T-helper 2 cell treated with Interferon-gamma antibody and Interleukin-4, amounts not matched to agents 5 μg/mL and 100 μg/mL, for 36 hours (primary cell): ENCODE data around the gene TMEM132A.
"Not testable (repeated sequence)": the region's sequence is repeated elsewhere in the genome, so short reads cannot be mapped to it uniquely, and the experiment has no call there.

ENCODE experiments used
- DNase-seq: peaks from one replicate; pipeline ENCODE4 v3.0.0; 2021; ENCODE audit warnings: low spot score
- H3K27ac Mint-ChIP-seq: one replicate; pipeline ENCODE4 v1.8.0; 2021; ENCODE audit warnings: mild to moderate bottlenecking, mixed read lengths
- H3K27me3 Mint-ChIP-seq: one replicate; pipeline ENCODE4 v1.8.0; 2021; ENCODE audit warnings: low read depth, mixed read lengths
- H3K36me3 Mint-ChIP-seq: one replicate; pipeline ENCODE4 v1.8.0; 2021; ENCODE audit warnings: low read depth, mixed read lengths
- H3K4me1 Mint-ChIP-seq: one replicate; pipeline ENCODE4 v1.8.0; 2021; ENCODE audit warnings: low read depth, mixed read lengths
- H3K4me3 Mint-ChIP-seq: one replicate; pipeline ENCODE4 v1.8.0; 2022; ENCODE audit warnings: mild to moderate bottlenecking, moderate library complexity, mixed read lengths
- H3K9me3 Mint-ChIP-seq: one replicate; pipeline ENCODE4 v1.8.0; 2021; ENCODE audit warnings: mixed read lengths

Gene TMEM132A

DNA sequence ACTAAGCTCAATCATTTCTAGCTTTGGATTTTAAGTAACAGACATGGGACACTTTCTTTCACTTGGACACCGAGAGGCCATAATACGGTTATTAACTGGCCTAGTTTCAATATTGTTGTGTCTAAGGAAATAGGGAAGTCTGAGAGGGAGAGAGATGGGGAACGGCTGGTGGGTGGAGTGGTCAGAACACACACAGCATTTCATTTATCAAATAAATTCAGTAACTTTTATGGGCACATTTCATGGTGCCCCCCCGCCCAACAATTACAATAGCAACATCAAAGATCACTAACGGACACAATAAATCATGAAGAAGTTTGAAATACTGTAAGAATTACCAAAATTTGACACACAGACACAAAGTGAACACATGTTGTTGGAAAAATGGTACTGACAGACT, 28.6 kb upstream of the TMEM132A start:
- H3K4me1 Mint-ChIP-seq: peaks cover 2% of the 10 kb centered on the region
- no peaks in the 10 kb centered on the region for H3K9me3 Mint-ChIP-seq
- H3K27me3 Mint-ChIP-seq: no peaks in the 10 kb centered on the region
- no peak for DNase-seq
- no peak overlapping the region for H3K4me3 Mint-ChIP-seq
- H3K27ac Mint-ChIP-seq: no peak overlapping the region
- H3K36me3 Mint-ChIP-seq: peaks cover 68% of the 10 kb centered on the region

DNA sequence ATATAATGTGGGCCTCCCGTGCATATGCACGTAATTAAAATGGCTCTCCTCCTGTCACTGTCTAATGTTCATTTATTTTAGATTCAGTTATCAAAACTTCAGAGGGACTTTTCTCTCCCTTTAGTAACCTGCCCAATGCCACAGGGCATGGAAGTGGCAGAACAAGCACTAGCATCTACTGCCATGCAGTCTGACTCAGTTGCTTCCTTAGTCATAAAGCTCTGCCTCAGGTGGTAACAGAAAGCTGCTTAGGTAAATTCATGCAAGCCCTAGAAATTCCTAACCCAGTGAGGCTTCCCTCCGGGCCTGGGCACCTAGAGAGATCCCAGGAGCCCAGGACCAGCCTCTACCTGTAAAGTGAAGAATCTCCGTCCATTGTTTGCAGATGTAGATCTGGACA, 26.8 kb upstream of the TMEM132A start:
- Mint-ChIP-seq H3K4me3 (no peak overlapping the region), H3K27ac (no peak overlapping the region)

DNA sequence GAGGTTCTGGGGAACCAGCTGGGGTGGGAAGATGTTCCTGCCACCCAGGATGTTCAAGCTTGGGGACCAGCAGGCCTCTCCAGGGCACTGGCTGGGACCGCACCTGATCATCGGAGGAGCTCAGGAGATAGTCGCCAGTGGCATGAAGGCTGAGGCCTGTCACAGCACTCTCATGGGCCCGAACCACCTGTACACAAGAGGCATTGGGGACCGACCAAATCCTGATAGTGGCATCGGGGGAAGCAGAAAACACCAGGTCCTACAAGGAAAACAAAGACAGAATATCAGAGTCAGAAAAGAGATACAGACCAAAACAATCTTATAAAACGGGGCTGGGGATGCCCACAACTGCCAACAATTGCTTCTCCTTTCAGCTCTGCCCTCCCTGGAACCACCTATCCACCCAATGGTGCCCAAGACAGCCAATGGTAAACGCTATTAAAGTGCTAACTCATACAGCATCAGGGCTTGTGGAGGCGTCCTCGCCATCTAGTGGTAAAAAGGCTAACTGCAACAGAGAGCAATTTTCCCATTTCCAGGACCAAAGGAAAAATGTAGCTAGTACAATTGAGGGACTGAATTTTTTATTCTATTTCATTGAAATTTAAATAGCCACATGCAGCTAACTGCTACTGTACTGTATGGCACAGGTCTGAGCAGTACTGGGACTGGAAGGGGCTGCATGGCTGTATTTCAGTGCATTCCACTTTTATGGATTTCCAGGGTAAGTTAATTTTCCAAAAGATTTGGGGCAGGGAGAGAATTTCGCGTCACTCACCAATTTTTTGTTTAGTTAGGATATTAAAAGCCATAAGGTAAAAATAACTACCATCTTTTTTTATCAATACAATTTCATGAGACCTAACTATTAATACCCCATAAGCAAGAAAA, 25.0 kb upstream of the TMEM132A start:
- Mint-ChIP-seq H3K36me3 (peaks cover 73% of the 10 kb centered on the region), H3K27me3 (no peaks in the 10 kb centered on the region), H3K27ac (no peak overlapping the region), H3K4me3 (no peak overlapping the region), H3K4me1 (peaks cover 6% of the 10 kb centered on the region), H3K9me3 (no peaks in the 10 kb centered on the region)
- DNase-seq: no peak

More for the DNA sequence above, 26.8 kb upstream of the TMEM132A start:
- Mint-ChIP-seq H3K4me1 (peaks cover 2% of the 10 kb centered on the region), H3K9me3 (no peaks in the 10 kb centered on the region), H3K27me3 (no peaks in the 10 kb centered on the region), H3K36me3 (peaks cover 70% of the 10 kb centered on the region)
- DNase-seq: no peak

DNA sequence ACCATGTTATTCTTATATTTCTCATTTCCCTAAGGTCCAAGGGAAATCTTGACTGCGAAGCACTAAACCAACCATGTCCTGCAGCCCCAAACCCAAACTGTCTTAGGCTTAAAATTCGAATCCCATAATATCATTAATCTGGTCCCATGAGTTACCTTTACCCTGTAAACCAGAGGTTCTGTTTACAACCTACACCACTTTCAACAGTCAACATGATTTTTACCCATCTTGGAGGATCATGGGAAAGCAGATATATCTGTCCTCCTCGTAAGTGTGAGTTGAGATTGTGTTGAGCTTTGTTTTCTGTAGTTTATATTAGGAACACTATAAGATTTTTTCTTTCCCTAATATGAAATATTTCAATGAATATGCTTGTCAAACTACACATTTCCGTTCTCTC, 24.3 kb upstream of the TMEM132A start:
- no peak overlapping the region for H3K4me3 Mint-ChIP-seq
- H3K4me1 Mint-ChIP-seq: peaks cover 8% of the 10 kb centered on the region
- H3K36me3 Mint-ChIP-seq: peaks cover 70% of the 10 kb centered on the region
- H3K9me3 Mint-ChIP-seq: no peaks in the 10 kb centered on the region
- DNase-seq: no peak
- no peak overlapping the region for H3K27ac Mint-ChIP-seq
- no peaks in the 10 kb centered on the region for H3K27me3 Mint-ChIP-seq

DNA sequence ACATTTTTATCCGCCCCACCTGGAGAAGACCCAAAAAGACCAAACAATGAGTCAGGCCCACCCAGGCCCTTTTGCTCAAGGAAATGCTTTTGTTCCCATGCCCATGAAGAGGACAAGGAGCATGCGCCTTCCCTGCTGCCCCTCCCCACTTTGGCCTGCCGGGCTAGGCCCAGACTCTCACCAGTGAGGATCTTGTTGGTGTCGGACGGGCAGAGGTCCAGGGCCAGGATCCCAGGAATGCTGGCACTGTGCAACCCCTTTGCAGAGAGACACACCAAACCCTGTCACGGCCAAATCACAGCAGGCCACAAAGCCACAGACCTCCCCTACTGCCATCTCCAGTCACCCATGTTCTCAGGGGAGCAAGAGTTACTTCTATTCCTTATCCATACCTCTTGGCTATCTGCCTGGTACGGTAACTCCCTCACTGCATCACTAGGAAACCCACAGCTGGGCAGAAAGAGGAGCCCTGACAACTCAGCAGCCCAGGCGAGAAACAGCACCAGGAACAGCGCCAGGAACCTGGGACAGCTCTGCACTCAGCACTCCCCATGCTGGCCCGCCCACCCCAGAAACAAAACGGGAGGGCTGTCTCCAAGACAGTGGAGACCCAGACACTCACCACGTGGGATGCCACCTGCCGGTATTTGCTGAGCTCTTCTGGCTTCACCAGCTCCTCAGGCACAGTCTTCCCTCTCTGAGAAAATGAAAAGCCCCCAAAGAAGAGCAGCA, 23.4 kb upstream of the TMEM132A start:
- Mint-ChIP-seq H3K9me3 (no peaks in the 10 kb centered on the region), H3K4me3 (no peak overlapping the region), H3K36me3 (peaks cover 69% of the 10 kb centered on the region), H3K4me1 (peaks cover 15% of the 10 kb centered on the region), H3K27me3 (no peaks in the 10 kb centered on the region), H3K27ac (no peak overlapping the region)
- DNase-seq: no peak

DNA sequence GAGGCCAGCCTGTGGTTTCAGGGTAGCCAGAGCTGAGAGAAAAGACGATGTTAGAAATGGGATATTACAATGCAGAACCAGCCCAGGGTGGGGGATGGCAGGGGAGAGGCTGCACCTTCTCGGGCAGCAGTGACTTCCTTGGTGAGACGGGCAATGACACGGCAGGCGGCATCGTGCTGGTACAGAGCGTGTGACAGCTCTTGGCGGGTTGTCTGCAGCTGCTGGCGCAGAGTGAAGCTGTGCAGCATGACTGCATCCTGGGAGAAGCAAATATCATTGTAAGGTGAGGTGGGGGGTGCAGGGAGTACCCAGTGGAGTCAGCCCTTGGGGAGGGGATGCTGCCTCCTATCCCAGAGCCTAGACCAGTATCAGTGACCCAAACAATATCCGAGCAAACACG, 21.6 kb upstream of the TMEM132A start:
- DNase-seq: no peak
- H3K27me3 Mint-ChIP-seq: no peaks in the 10 kb centered on the region
- no peaks in the 10 kb centered on the region for H3K9me3 Mint-ChIP-seq
- no peak overlapping the region for H3K4me3 Mint-ChIP-seq
- peaks cover 59% of the 10 kb centered on the region for H3K36me3 Mint-ChIP-seq
- H3K27ac Mint-ChIP-seq: no peak overlapping the region
- peaks cover 23% of the 10 kb centered on the region for H3K4me1 Mint-ChIP-seq

DNA sequence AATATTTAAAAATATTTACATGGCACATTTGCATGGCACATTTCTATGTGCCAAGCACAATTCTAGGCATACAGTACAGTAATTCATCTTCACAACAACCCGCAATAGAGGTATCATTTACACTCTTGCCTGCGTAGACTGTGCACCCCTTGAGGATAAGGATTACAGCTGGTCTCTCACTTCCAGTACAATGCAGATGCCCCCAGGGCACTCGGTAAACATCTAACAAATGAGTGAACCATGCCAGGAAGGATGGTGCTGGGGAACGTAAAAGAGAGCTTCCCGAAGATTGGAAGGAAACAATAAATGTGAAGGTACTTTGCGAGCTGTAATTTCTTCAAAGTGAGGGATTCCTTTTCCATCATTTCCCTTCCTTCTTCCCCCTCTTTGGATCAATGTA, 19.2 kb upstream of the TMEM132A start:
- Mint-ChIP-seq H3K36me3 (peaks cover 37% of the 10 kb centered on the region), H3K4me1 (peaks cover 26% of the 10 kb centered on the region), H3K9me3 (no peaks in the 10 kb centered on the region), H3K27me3 (peaks cover 15% of the 10 kb centered on the region), H3K27ac (peak overlapping the region; percentile 91), H3K4me3 (peak overlapping the region; percentile 93)
- DNase-seq: no peak

DNA sequence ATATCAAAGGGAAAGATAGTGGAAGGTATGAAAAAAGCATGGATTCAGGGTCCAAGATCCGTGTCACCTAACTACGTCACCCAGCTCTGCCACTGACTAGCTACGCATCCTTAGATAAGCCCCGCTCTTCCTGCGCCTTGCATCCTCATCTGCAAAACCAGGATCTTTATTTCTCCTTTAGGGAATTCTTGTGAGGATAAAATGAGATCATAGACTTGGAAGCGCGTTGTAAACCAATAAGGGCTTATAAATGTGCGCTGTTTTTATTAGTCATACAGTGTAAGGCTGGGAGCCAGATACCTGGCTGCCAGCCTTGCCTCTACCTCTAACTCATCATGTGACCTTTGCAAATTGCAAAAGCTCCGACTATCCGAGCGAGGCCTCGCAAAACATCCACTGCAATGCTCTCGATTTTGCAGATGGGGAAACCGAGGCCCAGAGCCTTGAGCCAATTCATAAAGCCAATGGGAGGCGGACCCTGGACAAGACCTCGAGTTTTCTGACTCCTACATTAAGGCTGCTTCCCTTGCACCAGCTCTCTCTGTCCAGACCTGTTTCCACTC, 18.6 kb upstream of the TMEM132A start:
- H3K4me1 Mint-ChIP-seq: peaks cover 26% of the 10 kb centered on the region
- H3K27ac Mint-ChIP-seq: peak overlapping the region; percentile 91
- peaks cover 15% of the 10 kb centered on the region for H3K27me3 Mint-ChIP-seq
- no peaks in the 10 kb centered on the region for H3K9me3 Mint-ChIP-seq
- H3K36me3 Mint-ChIP-seq: peaks cover 31% of the 10 kb centered on the region
- peak; percentile 15 for DNase-seq
- peak overlapping the region; percentile 93 for H3K4me3 Mint-ChIP-seq

DNA sequence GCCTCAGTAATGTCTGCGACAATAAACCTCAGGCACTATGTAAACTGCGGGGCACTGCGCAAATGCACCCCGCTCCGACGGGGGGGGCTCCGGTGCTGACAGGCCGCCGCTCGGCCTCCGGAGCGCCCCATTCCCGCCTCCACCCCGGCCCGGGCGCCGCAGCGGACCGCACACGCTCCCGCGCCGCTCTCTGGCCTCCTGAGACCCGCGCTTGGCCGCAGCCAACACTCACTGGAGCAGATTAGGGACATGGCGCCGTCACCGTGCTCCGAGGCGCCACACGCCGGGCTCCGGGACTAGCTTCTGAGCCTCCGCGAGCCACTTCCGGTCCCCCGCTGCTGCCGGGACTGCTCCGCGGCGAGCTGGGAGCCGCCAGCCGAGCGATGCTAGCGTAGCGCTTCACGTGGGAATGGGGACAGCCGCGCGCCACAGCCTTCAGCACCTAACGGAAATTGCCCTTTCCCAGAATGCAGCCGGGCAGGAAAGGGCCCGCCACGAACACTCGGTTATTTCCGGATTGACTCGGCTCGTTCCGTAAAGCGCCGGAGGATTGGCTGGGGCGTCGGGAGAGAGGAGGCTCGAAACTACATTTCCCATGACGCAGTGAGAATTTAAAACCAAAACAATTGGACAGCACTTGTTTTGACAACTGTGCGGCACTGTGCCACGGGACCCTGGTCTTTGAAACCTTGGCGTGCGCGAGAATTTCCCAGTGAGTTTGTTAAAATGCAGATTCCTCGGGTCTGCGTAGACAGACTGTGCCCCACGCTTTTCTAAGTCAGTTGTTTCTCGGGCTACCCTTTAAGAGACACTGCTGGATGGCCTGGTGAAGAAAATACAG, 17.9 kb upstream of the TMEM132A start, which contains the start of gene PRPF19:
Gene PRPF19 (minus strand): TSS at position 454 of the 841 bp plus-strand sequence. CDS start 203 bp downstream, at position 251.
- H3K36me3 Mint-ChIP-seq: peaks cover 25% of the 10 kb centered on the region
- peak; percentile 98 for DNase-seq
- peaks cover 15% of the 10 kb centered on the region for H3K27me3 Mint-ChIP-seq
- no peaks in the 10 kb centered on the region for H3K9me3 Mint-ChIP-seq
- peaks cover 26% of the 10 kb centered on the region for H3K4me1 Mint-ChIP-seq
- peak within 1 kb of the TSS; percentile 91 for H3K27ac Mint-ChIP-seq
- H3K4me3 Mint-ChIP-seq: peak within 1 kb of the TSS; percentile 93

DNA sequence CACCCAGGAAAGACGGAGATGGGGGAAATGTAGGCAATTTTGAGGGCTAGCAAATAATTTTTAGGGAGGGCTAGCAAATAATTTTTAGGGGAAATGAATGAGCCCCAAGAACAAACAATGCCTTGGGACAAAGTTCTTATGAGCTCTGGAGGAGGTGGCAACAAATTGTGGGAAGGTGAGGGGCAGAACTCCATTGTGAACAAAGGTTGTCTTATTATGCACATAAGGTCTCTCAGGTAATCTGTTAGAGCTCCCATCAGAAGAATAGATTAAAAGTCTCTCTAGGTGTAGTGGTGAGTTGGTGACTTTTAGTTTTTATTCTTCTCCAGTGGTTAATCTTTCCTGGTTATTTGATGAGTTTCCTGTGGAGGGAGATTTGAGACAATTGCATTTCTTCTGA, 15.5 kb upstream of the TMEM132A start:
- H3K4me3 Mint-ChIP-seq: no peak overlapping the region
- H3K27ac Mint-ChIP-seq: no peak overlapping the region
- H3K4me1 Mint-ChIP-seq: peaks cover 34% of the 10 kb centered on the region
- no peaks in the 10 kb centered on the region for H3K9me3 Mint-ChIP-seq
- DNase-seq: no peak
- peaks cover 15% of the 10 kb centered on the region for H3K27me3 Mint-ChIP-seq
- H3K36me3 Mint-ChIP-seq: peaks cover 10% of the 10 kb centered on the region

DNA sequence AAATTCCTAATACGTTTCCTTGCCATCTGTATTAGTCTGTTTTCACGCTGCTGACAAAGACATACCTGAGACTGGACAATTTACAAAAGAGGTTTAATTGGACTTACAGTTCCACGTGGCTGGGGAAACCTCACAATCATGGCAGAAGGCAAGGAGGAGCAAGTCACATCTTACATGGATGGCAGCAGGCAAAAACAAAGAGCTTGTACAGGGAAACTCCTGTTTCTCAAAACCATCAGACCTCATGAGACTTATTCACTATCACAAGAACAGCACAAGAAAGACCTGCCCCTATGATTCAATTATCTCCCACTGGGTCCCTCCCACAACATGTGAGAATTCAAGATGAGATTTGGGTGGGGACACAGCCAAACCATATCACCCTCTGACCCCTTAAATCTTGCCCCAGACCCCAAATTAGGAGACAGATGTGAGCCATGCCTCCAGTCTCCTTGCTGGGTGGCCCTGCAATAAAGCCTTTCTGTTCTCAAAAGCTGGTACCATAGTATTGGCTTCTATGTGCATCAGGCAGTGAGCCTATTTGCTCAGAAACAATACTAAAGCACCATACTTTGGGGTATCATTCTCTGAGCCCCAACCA, 14.5 kb upstream of the TMEM132A start:
- not testable (repeated sequence) for H3K27ac Mint-ChIP-seq, DNase-seq, H3K36me3 Mint-ChIP-seq, H3K4me3 Mint-ChIP-seq, H3K9me3 Mint-ChIP-seq
- H3K27me3 Mint-ChIP-seq: peaks cover 15% of the 10 kb centered on the region
- peaks cover 28% of the 10 kb centered on the region for H3K4me1 Mint-ChIP-seq

DNA sequence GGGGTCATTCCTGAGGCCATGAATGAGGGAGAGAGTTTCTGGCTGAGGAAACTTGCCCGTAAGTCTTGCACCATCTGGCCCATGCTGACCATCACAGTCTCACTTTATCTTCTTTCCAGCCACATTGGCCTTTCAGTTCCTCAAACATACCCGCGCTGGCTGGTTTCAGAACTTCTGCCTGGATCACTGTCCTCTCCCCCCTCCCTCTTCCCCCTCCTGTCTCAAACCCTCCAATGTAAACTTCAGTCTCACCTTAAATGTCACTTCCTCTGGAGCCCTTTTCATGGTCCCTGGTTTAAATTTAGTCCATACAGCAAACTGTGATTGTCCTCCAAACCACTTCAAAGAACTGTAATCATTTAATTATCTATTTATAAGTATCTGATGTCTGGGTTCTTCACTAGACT, 14.0 kb upstream of the TMEM132A start:
- no peaks in the 10 kb centered on the region for H3K9me3 Mint-ChIP-seq
- no peak for DNase-seq

DNA sequence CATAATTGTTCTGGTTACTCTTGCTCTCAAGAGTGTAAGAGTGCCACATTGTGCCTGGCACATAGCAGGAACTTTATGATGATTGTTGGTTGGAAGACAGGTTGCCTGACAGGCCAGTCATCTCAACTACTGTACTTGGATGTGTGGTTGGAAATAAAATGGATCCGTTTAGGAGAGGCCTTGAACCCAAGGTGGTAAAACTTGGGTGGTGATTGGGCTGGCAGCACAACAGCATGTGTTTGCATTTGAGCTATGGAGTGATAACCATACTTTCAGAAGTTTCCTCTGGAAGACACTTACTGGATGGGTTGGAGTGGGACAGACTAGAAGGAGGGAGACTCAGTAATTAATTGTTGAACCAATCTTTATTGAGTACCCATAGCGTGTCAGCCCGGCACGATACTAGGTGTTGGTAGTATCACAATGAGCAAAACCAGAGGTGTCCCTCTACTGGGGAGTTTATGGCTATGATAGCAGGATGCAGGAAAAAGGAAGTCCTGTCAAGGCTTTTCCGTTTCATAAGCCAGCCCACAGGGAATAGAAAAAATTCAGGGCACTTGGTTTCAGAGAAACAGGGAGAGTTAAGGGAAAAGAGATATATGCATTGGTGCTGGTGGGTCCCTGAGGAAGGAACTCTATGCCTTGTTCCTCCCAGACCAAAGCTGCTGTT, 13.4 kb upstream of the TMEM132A start:
- Mint-ChIP-seq H3K4me3 (no peak overlapping the region), H3K4me1 (peaks cover 29% of the 10 kb centered on the region), H3K27me3 (peaks cover 15% of the 10 kb centered on the region), H3K36me3 (peaks cover 4% of the 10 kb centered on the region), H3K9me3 (no peaks in the 10 kb centered on the region), H3K27ac (no peak overlapping the region)
- DNase-seq: no peak

More for the DNA sequence above, 14.0 kb upstream of the TMEM132A start:
- Mint-ChIP-seq H3K27ac (no peak overlapping the region), H3K27me3 (peaks cover 15% of the 10 kb centered on the region), H3K36me3 (peaks cover 3% of the 10 kb centered on the region), H3K4me3 (no peak overlapping the region), H3K4me1 (peaks cover 28% of the 10 kb centered on the region)
